HCT116 (cell line): ENCODE data around the gene NFX1. TPM values are rescaled to one million over a fixed set of nuclear protein-coding genes. Genes with fewer than 3 reads are reported as not detected.

ENCODE experiments used
- ATAC-seq: fragments of 200-7000 bp; cut with Tn5 transposase; 2 replicates; pipeline ENCODE4 v1.9.1; 2020; ENCODE audit warnings: mild to moderate bottlenecking, moderate library complexity
- BruUV-seq: library from RNA; stranded (reverse); fragments of 400-500 nt; replicated peaks from 2 replicates; lab custom pipeline; 2021; lab: Mats Ljungman, UMichigan
- CTCF ChIA-PET: fragments of 300-600 bp; sonication (Branson Sonifier 250); formaldehyde crosslinking; loops from one replicate; lab custom pipeline; 2021; ENCODE audit warnings: antibody characterized with exemption; lab: Charles Lee
- POLR2A ChIA-PET: fragments of 300-600, 350-600 bp; sonication (Branson Sonifier 250); formaldehyde crosslinking; loops from one replicate; lab custom pipeline; 2021; ENCODE audit warnings: antibody characterized with exemption; lab: Charles Lee
- RAD21 ChIA-PET, 2 experiments: fragments of 300-600 bp; sonication (Branson Sonifier 250); formaldehyde crosslinking; loops; one replicate each; lab custom pipeline; 2023; ENCODE audit warnings: low total read pairs in 2 of 2; ENCODE audit not compliant: uncharacterized antibody in 2 of 2, unreplicated experiment in 2 of 2, low non-redundant PET in 1 of 2; lab: Charles Lee
- DNase-seq: peaks from one replicate; pipeline ENCODE4 v3.0.0-alpha.2; 2010; ENCODE audit warnings: low read depth, low spot score
- H2AFZ ChIP-seq: fragments of 200-600 bp; shearing (Covaris generic), sonication (generic); 2 replicates; pipeline ENCODE4 v1.6.1; 2017; ENCODE audit warnings: low read depth, mixed run types, mixed read lengths, antibody characterized with exemption, low read length; ENCODE audit not compliant: poor library complexity, severe bottlenecking
- H3K27ac ChIP-seq: 2 replicates; pipeline ENCODE4 v1.5.1; 2012; ENCODE audit warnings: low read depth, low read length
- H3K27me3 ChIP-seq: fragments of 200-600 bp; sonication (generic); 2 replicates; pipeline ENCODE4 v1.6.1; 2016; ENCODE audit warnings: mixed run types, low read length, mixed read lengths; ENCODE audit not compliant: insufficient read depth
- H3K36me3 ChIP-seq, 2 experiments: fragments of 200-500 bp in 1 of 2; fragments of 200-600 bp in 1 of 2; sonication (Bioruptor generic) in 1 of 2; sonication (generic) in 1 of 2; 2 replicates each; pipeline versions ENCODE4 v1.5.1 to v1.6.1; 2014 to 2016; ENCODE audit warnings: low read length in 2 of 2, inconsistent platforms in 1 of 2, mixed read lengths in 1 of 2, mixed run types in 1 of 2; ENCODE audit not compliant: insufficient read depth in 2 of 2, control insufficient read depth in 1 of 2
- H3K4me1 ChIP-seq, 2 experiments: fragments of 200-600 bp in 1 of 2; sonication (generic) in 1 of 2; 2 replicates each; pipeline versions ENCODE4 v1.5.1 to v1.6.1; 2012 to 2017; ENCODE audit warnings: low read length in 2 of 2, inconsistent platforms in 1 of 2, mild to moderate bottlenecking in 1 of 2, mixed read lengths in 1 of 2, mixed run types in 1 of 2, moderate library complexity in 1 of 2; ENCODE audit not compliant: insufficient read depth in 2 of 2, control insufficient read depth in 1 of 2
- H3K4me2 ChIP-seq: fragments of 200-600 bp; sonication (generic); 2 replicates; pipeline ENCODE4 v1.6.1; 2017; ENCODE audit warnings: mixed run types, low read length, mixed read lengths
- H3K4me3 ChIP-seq, 2 experiments: fragments of 200-600 bp in 1 of 2; sonication (generic) in 1 of 2; replicated peaks in 1 of 2; 2 replicates each; pipeline ENCODE4 v1.5.1; 2011 to 2016; ENCODE audit warnings: low read length in 2 of 2, control low read depth in 1 of 2, low read depth in 1 of 2, mild to moderate bottlenecking in 1 of 2, mixed read lengths in 1 of 2, mixed run types in 1 of 2
- H3K79me2 ChIP-seq: fragments of 200-600 bp; sonication (generic); 2 replicates; pipeline ENCODE4 v1.6.1; 2017; ENCODE audit warnings: mild to moderate bottlenecking, mixed run types, low read length, moderate library complexity, mixed read lengths; ENCODE audit not compliant: insufficient read depth
- H3K9ac ChIP-seq: fragments of 200-600 bp; sonication (generic); 2 replicates; pipeline ENCODE4 v1.6.1; 2016; ENCODE audit warnings: low read length, mixed read lengths
- H3K9me2 ChIP-seq: fragments of 200-600 bp; sonication (generic), shearing (Covaris generic); 2 replicates; pipeline ENCODE4 v1.6.1; 2017; ENCODE audit warnings: mixed run types, mild to moderate bottlenecking, moderate library complexity; ENCODE audit not compliant: insufficient read depth
- H3K9me3 ChIP-seq, 2 experiments: fragments of 200-500 bp in 1 of 2; fragments of 200-600 bp in 1 of 2; sonication (Bioruptor generic) in 1 of 2; sonication (generic) in 1 of 2; 2 replicates each; pipeline ENCODE4 v1.6.1; 2014 to 2017; ENCODE audit warnings: low read length in 2 of 2, mixed read lengths in 2 of 2, inconsistent platforms in 1 of 2, low read depth in 1 of 2, mild to moderate bottlenecking in 1 of 2, mixed run types in 1 of 2, moderate library complexity in 1 of 2; ENCODE audit not compliant: control insufficient read depth in 1 of 2, insufficient read depth in 1 of 2
- H4K20me1 ChIP-seq: fragments of 200-600 bp; sonication (generic), shearing (Covaris generic); 2 replicates; pipeline ENCODE4 v1.6.1; 2017; ENCODE audit warnings: mixed run types, mild to moderate bottlenecking, moderate library complexity; ENCODE audit not compliant: insufficient read depth
- CEBPB ChIP-seq: IDR thresholded peaks from 2 replicates; pipeline ENCODE4 v1.6.1; 2012; ENCODE audit warnings: low read depth
- EZH2phosphoT487 ChIP-seq: fragments of 200-600 bp; IDR thresholded peaks from 2 replicates; pipeline ENCODE4 v1.6.1; 2018; ENCODE audit warnings: antibody characterized with exemption, borderline replicate concordance
- JUND ChIP-seq: IDR thresholded peaks from 2 replicates; pipeline ENCODE4 v1.6.1; 2012
- POLR2A ChIP-seq: IDR thresholded peaks from 2 replicates; pipeline ENCODE4 v1.7.0; 2011; ENCODE audit warnings: borderline replicate concordance; ENCODE audit not compliant: insufficient read depth, insufficient read length; ENCODE audit errors: extremely low read depth
- POLR2AphosphoS5 ChIP-seq: IDR thresholded peaks from 2 replicates; pipeline ENCODE4 v1.6.1; 2011; ENCODE audit warnings: mild to moderate bottlenecking, low read depth, low read length, moderate library complexity
- RAD21 ChIP-seq: IDR thresholded peaks from 2 replicates; pipeline ENCODE4 v1.6.1; 2012; ENCODE audit warnings: low read depth, mild to moderate bottlenecking
- SIN3A ChIP-seq: IDR thresholded peaks from 2 replicates; pipeline ENCODE4 v1.6.1; 2012; ENCODE audit warnings: low read depth
- SP1 ChIP-seq: IDR thresholded peaks from 2 replicates; pipeline ENCODE4 v1.6.1; 2012; ENCODE audit warnings: low read depth
- ZBTB33 ChIP-seq: IDR thresholded peaks from 2 replicates; pipeline ENCODE4 v1.6.1; 2011; ENCODE audit warnings: mild to moderate bottlenecking, low read length, moderate library complexity; ENCODE audit not compliant: insufficient replicate concordance; ENCODE audit errors: extremely low read depth
- intact Hi-C: fragments of 100-400 bp; cut with micrococcal nuclease; formaldehyde crosslinking; loops from 2 replicates; pipeline ENCODE4 v1.10.0; 2022
- total RNA-seq: library from RNA; stranded (reverse); gene quantifications from one replicate; pipeline ENCODE4 v1.2.1, GENCODE V29; 2021; ENCODE audit not compliant: unreplicated experiment

Gene NFX1
- total RNA-seq, 1 experiment from 2014 or later: 31.7 TPM

GRCh38 chr9:33289936-33290246 lies 425 bp upstream of the NFX1 start:
- DNase-seq (no peak), ATAC-seq (peak; percentile 46)
- Histone ChIP-seq H3K9me2 (no peaks in the 10 kb centered on the region), H4K20me1 (no peaks in the 10 kb centered on the region), H3K79me2 (peaks cover 46% of the 10 kb centered on the region)
- TF ChIP-seq CEBPB (no peak), POLR2A (no peak), SIN3A (no peak), EZH2phosphoT487 (no peak), RAD21 (no peak), SP1 (no peak), ZBTB33 (no peak), POLR2AphosphoS5 (no peak), JUND (no peak)
- TF ChIP-seq, all 23 proteins: peak for 0
- ChIA-PET RAD21 (no interaction called here), CTCF (interaction anchor here (0.8 to 1.4 kb wide), 5 partner anchors 125 to 334 kb away, joined by 3 to 7 read pairs (median 3); partner anchors contain the start of gene NOL6), POLR2A (interaction anchor here (0.6 to 1.2 kb wide), 11 partner anchors 11 to 446 kb away, joined by 3 to 9 read pairs (median 4); partner anchors contain the start of genes DNAJA1 and NOL6)
- intact Hi-C loops: loop anchor here (1.0 to 5.0 kb wide), 2 partner anchors 26 to 432 kb away; partner anchors contain the start of gene BAG1
- Histone ChIP-seq H3K4me2 (peak overlapping the region; percentile 83), H3K9ac (peak overlapping the region; percentile 91), H3K36me3 (peaks cover 11 to 24% of the 10 kb centered on the region in 2 experiments; a peak in 2 of 4 replicates), H2AFZ (no peak overlapping the region), H3K27ac (peak overlapping the region; percentile 83), H3K9me3 (no peaks in the 10 kb centered on the region), H3K4me3 (peak overlapping the region; percentile 80 to 85), H3K27me3 (no peaks in the 10 kb centered on the region), H3K4me1 (peaks cover 5 to 22% of the 10 kb centered on the region in 2 experiments; a peak in 2 of 4 replicates)
- TSS peak; percentile 99 for BruUV-seq
